Thyroid gland (tissue), 4 donors: Measurements from ENCODE around the gene AZIN2. TPM values are rescaled to one million over a fixed set of nuclear protein-coding genes. Genes with fewer than 3 reads are reported as not detected.
A peak's percentile ranks its signal among the peaks of the same experiment; 100 is the strongest.

Experiments
- DNase-seq, 2 donors: peaks; one replicate each; pipeline ENCODE4 v3.0.0-alpha.2; 2019
- H3K27ac ChIP-seq, 3 donors: fragments of 200-600 bp; sonication (generic); 1 replicate in 2 of 3; 2 replicates in 1 of 3; pipeline ENCODE4 v1.5.1; 2016 to 2019; ENCODE audit warnings: mild to moderate bottlenecking in 1 of 3, moderate library complexity in 1 of 3
- H3K27me3 ChIP-seq: fragments of 200-600 bp; sonication (generic); one replicate; pipeline ENCODE4 v1.5.1; 2019
- H3K36me3 ChIP-seq, 2 donors: fragments of 200-600 bp; sonication (generic); one replicate each; pipeline ENCODE4 v1.5.1; 2016 to 2019
- H3K4me1 ChIP-seq, 2 donors: fragments of 200-600 bp; sonication (generic); one replicate each; pipeline ENCODE4 v1.5.1; 2017 to 2019
- H3K4me3 ChIP-seq, 3 donors: fragments of 200-600 bp; sonication (generic); replicated peaks in 1 of 3; 1 replicate in 2 of 3; 2 replicates in 1 of 3; pipeline ENCODE4 v1.5.1; 2016; ENCODE audit warnings: mild to moderate bottlenecking in 1 of 3
- H3K9me3 ChIP-seq: fragments of 200-600 bp; sonication (generic); one replicate; pipeline ENCODE4 v1.5.1; 2017
- POLR2A ChIP-seq, 2 donors: fragments of 450-650 bp; IDR thresholded peaks; one replicate each; pipeline ENCODE4 v1.6.1; 2017; ENCODE audit warnings: antibody characterized with exemption in 2 of 2, mild to moderate bottlenecking in 2 of 2, moderate library complexity in 1 of 2
- WGBS, 2 donors: methylation state at CpG; one replicate each; pipeline ENCODE4 v1.1.5; 2017; 5-methylcytosine and 5-hydroxymethylcytosine counted together
- intact Hi-C: fragments of 100-400 bp; cut with DNase I; formaldehyde crosslinking; loops from one replicate; pipeline ENCODE4 v1.15.1; 2023
- total RNA-seq, 4 donors: library from RNA; depleted of rRNA; stranded (reverse); fragments of >200 nt; gene quantifications; one replicate each; pipeline ENCODE4 v1.2.3, GENCODE V29; 2016
- TF ChIP-seq, protein P1 (sequence below), 6 experiments: fragments of 200-600 bp in 3 of 6; fragments of 450-650 bp in 3 of 6; sonication (generic) in 3 of 6; IDR thresholded peaks; one replicate each; pipeline ENCODE4 v1.5.1; 2016 to 2019; ENCODE audit warnings: antibody characterized with exemption in 6 of 6, mild to moderate bottlenecking in 2 of 6, inconsistent platforms in 1 of 6, moderate library complexity in 1 of 6

The AZIN2 gene
- total RNA-seq, 4 donors from 2014 or later = 4.9 to 13.6 (median 5.3) TPM

DNA sequence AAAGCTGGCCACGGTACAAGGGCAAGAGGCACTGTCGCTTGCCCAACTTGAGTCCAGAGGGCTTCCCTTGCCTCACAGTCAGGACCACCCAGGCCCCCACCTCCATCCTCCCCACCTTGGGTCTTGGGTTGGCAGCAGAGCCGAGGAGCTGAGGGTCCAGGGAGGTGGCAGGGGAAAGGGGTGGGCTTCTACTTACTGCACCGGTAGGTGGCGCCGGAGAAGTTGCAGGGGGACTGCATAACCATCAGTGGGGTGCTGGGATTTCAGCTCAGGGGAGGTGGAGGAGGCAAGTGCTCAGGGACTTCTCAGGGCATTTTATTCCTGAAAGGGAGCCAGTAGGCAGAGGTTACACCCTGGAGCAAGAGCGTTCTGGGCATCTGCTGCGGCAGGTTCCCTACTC lies 56.8 kb downstream of the AZIN2 start:
- no peaks in the 10 kb centered on the region for H3K9me3 ChIP-seq
- DNase-seq = peak; percentile 28 to 32

GRCh38 chr1:33140153-33141149 lies 59.5 kb downstream of the AZIN2 start:
- no peaks in the 10 kb centered on the region for H3K36me3 ChIP-seq
- H3K4me1 ChIP-seq = no peaks in the 10 kb centered on the region
- no peak overlapping the region for H3K27ac ChIP-seq
- H3K9me3 ChIP-seq = no peaks in the 10 kb centered on the region
- H3K27me3 ChIP-seq = no peaks in the 10 kb centered on the region
- no peak for DNase-seq
- 72% methylated on average over 8 to 9 of the region's 9 CpGs for WGBS, 2 donors
- no peak overlapping the region for H3K4me3 ChIP-seq
- intact Hi-C loops = loop anchor here (10.0 kb wide), 1 partner anchor 114 kb away; the partner anchor contains the start of gene ZNF362
- TF ChIP-seq POLR2A (IDR thresholded peaks at IDR 0.05) = no peak
- TF ChIP-seq, protein P1, sequence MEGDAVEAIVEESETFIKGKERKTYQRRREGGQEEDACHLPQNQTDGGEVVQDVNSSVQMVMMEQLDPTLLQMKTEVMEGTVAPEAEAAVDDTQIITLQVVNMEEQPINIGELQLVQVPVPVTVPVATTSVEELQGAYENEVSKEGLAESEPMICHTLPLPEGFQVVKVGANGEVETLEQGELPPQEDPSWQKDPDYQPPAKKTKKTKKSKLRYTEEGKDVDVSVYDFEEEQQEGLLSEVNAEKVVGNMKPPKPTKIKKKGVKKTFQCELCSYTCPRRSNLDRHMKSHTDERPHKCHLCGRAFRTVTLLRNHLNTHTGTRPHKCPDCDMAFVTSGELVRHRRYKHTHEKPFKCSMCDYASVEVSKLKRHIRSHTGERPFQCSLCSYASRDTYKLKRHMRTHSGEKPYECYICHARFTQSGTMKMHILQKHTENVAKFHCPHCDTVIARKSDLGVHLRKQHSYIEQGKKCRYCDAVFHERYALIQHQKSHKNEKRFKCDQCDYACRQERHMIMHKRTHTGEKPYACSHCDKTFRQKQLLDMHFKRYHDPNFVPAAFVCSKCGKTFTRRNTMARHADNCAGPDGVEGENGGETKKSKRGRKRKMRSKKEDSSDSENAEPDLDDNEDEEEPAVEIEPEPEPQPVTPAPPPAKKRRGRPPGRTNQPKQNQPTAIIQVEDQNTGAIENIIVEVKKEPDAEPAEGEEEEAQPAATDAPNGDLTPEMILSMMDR (IDR thresholded peaks at IDR 0.05) = no peak

More for the DNA sequence above, 56.8 kb downstream of the AZIN2 start:
- no peaks in the 10 kb centered on the region for H3K27me3 ChIP-seq
- no peak overlapping the region for H3K4me3 ChIP-seq
- WGBS, 2 donors = 37 to 46% methylated on average over 8 of the region's 8 CpGs
- intact Hi-C loops = no loop called here
- H3K4me1 ChIP-seq = no peaks in the 10 kb centered on the region
- no peak overlapping the region for H3K27ac ChIP-seq
- H3K36me3 ChIP-seq = no peaks in the 10 kb centered on the region
- no peak for TF ChIP-seq POLR2A (IDR thresholded peaks at IDR 0.05)
- TF ChIP-seq, protein P1 (IDR thresholded peaks at IDR 0.05) = peak in 3 of 6 experiments; percentile 26 to 52 (median 27)

DNA sequence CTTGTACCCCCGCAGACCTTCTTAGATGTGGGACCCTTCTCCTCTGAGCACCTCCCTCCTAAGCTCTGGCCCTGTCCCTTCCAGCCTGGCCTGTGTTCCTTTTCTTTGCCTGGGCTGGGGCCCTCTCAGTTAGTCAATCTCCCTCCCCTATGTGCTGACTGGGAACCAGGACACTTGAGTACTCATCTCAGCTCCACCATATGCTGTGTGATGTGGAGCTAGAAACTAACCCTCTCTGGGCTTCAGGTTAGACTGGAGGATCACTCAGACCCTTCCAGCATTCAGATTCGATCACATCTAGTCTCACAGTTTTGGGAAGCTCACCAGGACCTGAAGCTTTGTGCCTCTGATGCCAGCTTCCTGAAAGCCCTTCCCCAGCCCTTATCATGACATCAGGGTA lies 60.3 kb downstream of the AZIN2 start:
- Histone ChIP-seq H3K9me3 (no peaks in the 10 kb centered on the region), H3K36me3 (peaks cover 0 to under 1% of the 10 kb centered on the region in 2 donors), H3K27me3 (no peaks in the 10 kb centered on the region), H3K4me3 (no peak overlapping the region), H3K4me1 (no peaks in the 10 kb centered on the region), H3K27ac (no peak overlapping the region)
- no peak for DNase-seq
- intact Hi-C loops = loop anchor here (10.0 kb wide), 1 partner anchor 114 kb away; the partner anchor contains the start of gene ZNF362
- TF ChIP-seq, protein P1 (IDR thresholded peaks at IDR 0.05) = no peak
- no peak for TF ChIP-seq POLR2A (IDR thresholded peaks at IDR 0.05)
- 80 to 88% methylated on average over 2 of the region's 2 CpGs for WGBS, 2 donors

DNA sequence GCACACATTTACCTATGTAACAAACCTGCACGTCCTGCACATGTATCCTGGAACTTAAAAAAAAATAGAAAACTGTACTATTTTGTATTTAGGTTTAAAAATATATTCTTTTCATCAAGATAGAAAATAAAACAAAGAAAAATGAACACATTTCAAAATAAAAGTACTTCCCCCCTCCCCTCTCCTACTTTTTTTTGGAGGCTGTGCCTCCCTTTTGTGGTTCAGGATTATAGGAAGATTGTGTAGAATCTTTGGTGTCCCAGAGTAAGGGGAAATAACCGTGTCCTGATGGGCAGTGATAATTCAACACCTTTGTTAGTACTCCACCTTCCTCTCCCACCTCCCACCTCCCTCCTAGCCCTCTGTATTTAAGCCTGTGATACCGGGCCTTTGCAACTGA lies 60.8 kb downstream of the AZIN2 start:
- Histone ChIP-seq H3K4me1 (no peaks in the 10 kb centered on the region), H3K36me3 (peaks cover 0 to 6% of the 10 kb centered on the region in 2 donors), H3K4me3 (no peak overlapping the region), H3K27me3 (no peaks in the 10 kb centered on the region), H3K9me3 (no peaks in the 10 kb centered on the region), H3K27ac (no peak overlapping the region)
- intact Hi-C loops = loop anchor here (10.0 kb wide), 1 partner anchor 113 kb away; the partner anchor contains the start of gene ZNF362
- TF ChIP-seq, protein P1 (IDR thresholded peaks at IDR 0.05) = no peak
- no peak for TF ChIP-seq POLR2A (IDR thresholded peaks at IDR 0.05)
- 64 to 68% methylated on average over 3 of the region's 3 CpGs for WGBS, 2 donors
- DNase-seq = no peak
